H1 (cell line): ENCODE results near the gene FMO4. TPM values are rescaled to one million over a fixed set of nuclear protein-coding genes. Genes with fewer than 3 reads are reported as not detected.

Experiments used
- ATF2 ChIP-seq: IDR thresholded peaks from 2 replicates; pipeline ENCODE4 v1.6.1; 2012; ENCODE audit warnings: low read length, inconsistent platforms
- EP300 ChIP-seq, 2 experiments: IDR thresholded peaks; 1 replicate in 1 of 2; 2 replicates in 1 of 2; pipeline ENCODE4 v1.6.1; 2011 to 2012; ENCODE audit warnings: low read depth in 2 of 2, low read length in 2 of 2, mild to moderate bottlenecking in 2 of 2, borderline replicate concordance in 1 of 2, inconsistent platforms in 1 of 2, moderate library complexity in 1 of 2
- KDM4A ChIP-seq: IDR thresholded peaks from one replicate; pipeline ENCODE4 v1.7.1; 2012; ENCODE audit warnings: low read depth, mild to moderate bottlenecking, moderate library complexity, low read length, inconsistent platforms; ENCODE audit not compliant: severe bottlenecking
- POU5F1 ChIP-seq: IDR thresholded peaks from 2 replicates; pipeline ENCODE4 v1.6.1; 2011; ENCODE audit warnings: low read depth, mild to moderate bottlenecking, low read length, moderate library complexity
- RBBP5 ChIP-seq: IDR thresholded peaks from 2 replicates; pipeline ENCODE4 v1.7.1; 2012; ENCODE audit warnings: low read depth, mild to moderate bottlenecking, inconsistent platforms, low read length, moderate library complexity, borderline replicate concordance
- SP2 ChIP-seq: IDR thresholded peaks from 2 replicates; pipeline ENCODE4 v1.6.1; 2012; ENCODE audit warnings: mild to moderate bottlenecking, low read length, inconsistent platforms
- SP4 ChIP-seq: IDR thresholded peaks from 2 replicates; pipeline ENCODE4 v1.6.1; 2012; ENCODE audit warnings: low read length, inconsistent platforms
- USF2 ChIP-seq: IDR thresholded peaks from 2 replicates; pipeline ENCODE4 v1.6.1; 2011; ENCODE audit warnings: low read length, improper control_type of control experiment
- polyA plus RNA-seq, 7 experiments: library from polyadenylated mRNA; depleted of rRNA in 3 of 7; stranded (reverse) in 5 of 7; unstranded in 2 of 7; fragments of >200 nt in 5 of 7; fragments of 200-250 nt in 2 of 7; gene quantifications; 1 replicate in 5 of 7; 2 replicates in 1 of 7; 4 replicates in 1 of 7; pipeline versions ENCODE4 v1.2.1 to v1.2.3, GENCODE V29; 2011 to 2013; ENCODE audit warnings: missing spikeins in 2 of 7, mixed read lengths in 2 of 7
- total RNA-seq: library from RNA; stranded (reverse); fragmentation: NEBNext Ultra II Directional; extraction: Animal tissue kit (Norgen Biotek cat#: 25700); gene quantifications from 2 replicates; pipeline ENCODE4 v1.2.1, GENCODE V29; 2021

Gene FMO4
- total and polyA plus RNA-seq, 2 of the 8 experiments (the other 6 are each of a cell fraction or from before 2014, with no cell fraction given) = 1.5 to 2.3 TPM

- TF ChIP-seq ATF2 (no peak), SP4 (no peak), KDM4A (no peak), EP300 (IDR thresholded peaks at IDR 0.05; ENCODE audit: borderline replicate concordance in 1 of 2, low read depth in 2 of 2, low read length in 2 of 2) (no peak), POU5F1 (no peak), SP2 (no peak), RBBP5 (no peak), USF2 (no peak)
Observed at GRCh38 chr1:171270806-171271205, 43.2 kb upstream of the FMO4 start (continued).
